ENCODE measurements around the gene SLIT1.
A peak's percentile ranks its signal among the peaks of the same experiment; 100 is the strongest.

Gene SLIT1

GRCh38 chr10:97078261-97078937, 107.4 kb downstream of the SLIT1 start:
- no peak for DNase-seq

- no peak for DNase-seq
Observed at GRCh38 chr10:97076781-97077180, 109.0 kb downstream of the SLIT1 start.

- no peak for DNase-seq
Observed at GRCh38 chr10:97075961-97076525, 109.7 kb downstream of the SLIT1 start.

GRCh38 chr10:97075421-97075820, 110.3 kb downstream of the SLIT1 start:
- DNase-seq = no peak

GRCh38 chr10:97074256-97075145, 111.3 kb downstream of the SLIT1 start:
- no peak for DNase-seq

GRCh38 chr10:97072851-97073665, 112.7 kb downstream of the SLIT1 start:
- peak; percentile 94 for DNase-seq

- no peak for DNase-seq
Observed at GRCh38 chr10:97071496-97071895, 114.3 kb downstream of the SLIT1 start.

- DNase-seq = peak; percentile 29
Observed at GRCh38 chr10:97069576-97070362, 116.0 kb downstream of the SLIT1 start.

GRCh38 chr10:97069026-97069425, 116.7 kb downstream of the SLIT1 start:
- no peak for DNase-seq

- no peak for DNase-seq
Observed at GRCh38 chr10:97067716-97068391, 117.9 kb downstream of the SLIT1 start.

- DNase-seq = no peak
Observed at GRCh38 chr10:97066877-97067555, 118.7 kb downstream of the SLIT1 start.

GRCh38 chr10:97065686-97066660, 119.8 kb downstream of the SLIT1 start:
- no peak for DNase-seq

- no peak for DNase-seq
Observed at GRCh38 chr10:97065128-97065527, 120.6 kb downstream of the SLIT1 start.

- DNase-seq = no peak
Observed at GRCh38 chr10:97063983-97064837, 121.5 kb downstream of the SLIT1 start.

- DNase-seq = no peak
Observed at GRCh38 chr10:97063271-97063982, 122.3 kb downstream of the SLIT1 start.

GRCh38 chr10:97062456-97062855, 123.3 kb downstream of the SLIT1 start:
- DNase-seq = no peak

- DNase-seq = no peak
Observed at GRCh38 chr10:97062046-97062445, 123.7 kb downstream of the SLIT1 start.

GRCh38 chr10:97061423-97061822, 124.3 kb downstream of the SLIT1 start:
- DNase-seq = no peak

All from stimulated activated CD8-positive, alpha-beta memory T cell treated with anti-CD3 and anti-CD28 coated beads, Interleukin-4, amount 100 ng/mL, for 48 hours (primary cell).